Skin of body (tissue), 2 donors: Measurements from ENCODE around the gene SMG1. TPM values are rescaled to one million over a fixed set of nuclear protein-coding genes. Genes with fewer than 3 reads are reported as not detected.
"Not testable (repeated sequence)": the region's sequence is repeated elsewhere in the genome, so short reads cannot be mapped to it uniquely, and the experiment has no call there.

Experiments used
- DNase-seq: peaks from one replicate; lab custom pipeline; 2025; lab: John Stamatoyannopoulos, UW
- total RNA-seq: library from RNA; depleted of rRNA; stranded (reverse); fragments of >200 nt; gene quantifications from one replicate; pipeline ENCODE4 v1.2.3, GENCODE V29; 2014

SMG1 gene
- total RNA-seq, 1 donor from 2014 or later = 113 TPM

DNA sequence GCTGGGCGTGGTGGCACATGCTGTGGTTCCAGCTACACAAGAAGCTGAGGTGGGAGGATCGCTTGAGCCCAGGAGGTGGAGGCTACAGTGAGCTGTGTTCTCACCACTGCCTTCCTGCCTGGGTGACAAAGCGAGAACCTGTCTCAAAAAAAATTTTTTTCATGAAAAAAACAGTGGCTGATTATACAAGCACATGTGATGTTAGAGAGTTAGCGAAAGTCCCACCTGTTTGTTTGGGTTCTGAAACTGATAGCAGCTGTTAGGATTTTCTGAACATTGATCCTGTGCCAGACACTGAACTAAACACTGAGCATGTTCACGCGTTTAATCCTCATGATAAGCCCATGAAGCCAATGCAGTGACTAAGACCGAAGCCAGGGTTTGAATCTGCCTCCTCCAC lies 159.0 kb downstream of the SMG1 start:
- DNase-seq = not testable (repeated sequence)

DNA sequence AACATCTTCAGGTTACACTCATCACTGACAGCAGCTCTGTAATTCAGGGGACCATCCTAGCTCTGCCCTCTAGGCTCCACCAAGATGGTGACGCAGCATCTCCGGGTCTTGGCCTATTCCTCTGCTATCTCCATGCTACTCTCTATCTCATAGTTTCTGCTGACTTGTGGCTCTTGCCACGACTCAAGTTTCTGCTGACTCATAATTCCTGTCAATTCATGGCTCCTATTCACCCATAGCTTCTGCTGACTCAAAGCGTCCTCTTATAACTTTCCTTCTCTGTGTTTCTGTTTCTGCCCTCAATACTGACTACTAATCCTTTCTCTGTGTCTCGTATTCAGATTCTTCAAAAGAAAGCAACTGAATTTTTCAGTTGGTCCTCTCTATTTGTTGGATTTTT lies 163.5 kb downstream of the SMG1 start:
- DNase-seq = not testable (repeated sequence)

DNA sequence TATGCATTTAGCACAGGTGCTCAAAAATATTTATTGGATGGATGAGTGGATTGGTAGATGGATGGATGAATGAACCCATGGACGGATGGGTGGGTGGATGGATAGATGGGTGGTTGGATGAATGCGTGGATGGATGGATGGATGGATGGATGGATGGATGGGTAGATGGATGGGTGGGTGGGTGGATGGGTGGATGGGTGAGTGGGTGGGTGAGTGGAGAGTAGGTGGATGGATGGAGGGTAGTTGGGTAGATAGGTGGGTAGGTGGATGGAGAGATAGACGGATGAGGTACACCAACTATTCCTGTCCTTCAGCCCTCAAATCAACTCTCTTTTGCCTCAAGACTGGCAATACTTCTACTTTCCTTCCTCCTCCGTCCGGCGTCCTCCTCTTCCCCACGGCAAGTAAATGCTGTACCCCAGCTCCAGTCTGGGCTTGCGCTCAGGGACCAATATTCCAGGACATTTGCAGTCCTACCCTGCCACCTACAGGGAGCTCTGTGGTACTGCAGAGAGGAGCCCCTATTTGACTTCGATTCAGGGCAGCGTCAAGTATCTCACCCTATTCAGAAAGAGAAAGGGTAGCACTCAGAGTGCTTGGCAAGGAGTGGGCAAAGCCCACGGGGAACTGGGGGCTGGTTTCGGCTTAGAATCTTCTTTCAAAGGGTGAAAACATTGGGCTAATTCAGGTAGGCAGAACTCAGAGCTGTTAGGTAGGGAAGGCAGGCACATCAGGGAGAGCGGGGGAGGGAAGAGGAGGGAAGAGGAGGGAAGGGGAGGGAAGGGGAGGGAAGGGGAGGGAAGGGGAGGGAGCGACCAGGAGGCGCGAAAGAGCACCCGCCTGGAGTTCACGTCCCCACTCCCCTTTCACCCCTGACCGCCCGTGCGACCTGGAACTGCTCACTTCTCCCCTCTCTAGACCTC lies 166.3 kb downstream of the SMG1 start:
- DNase-seq = not testable (repeated sequence)

DNA sequence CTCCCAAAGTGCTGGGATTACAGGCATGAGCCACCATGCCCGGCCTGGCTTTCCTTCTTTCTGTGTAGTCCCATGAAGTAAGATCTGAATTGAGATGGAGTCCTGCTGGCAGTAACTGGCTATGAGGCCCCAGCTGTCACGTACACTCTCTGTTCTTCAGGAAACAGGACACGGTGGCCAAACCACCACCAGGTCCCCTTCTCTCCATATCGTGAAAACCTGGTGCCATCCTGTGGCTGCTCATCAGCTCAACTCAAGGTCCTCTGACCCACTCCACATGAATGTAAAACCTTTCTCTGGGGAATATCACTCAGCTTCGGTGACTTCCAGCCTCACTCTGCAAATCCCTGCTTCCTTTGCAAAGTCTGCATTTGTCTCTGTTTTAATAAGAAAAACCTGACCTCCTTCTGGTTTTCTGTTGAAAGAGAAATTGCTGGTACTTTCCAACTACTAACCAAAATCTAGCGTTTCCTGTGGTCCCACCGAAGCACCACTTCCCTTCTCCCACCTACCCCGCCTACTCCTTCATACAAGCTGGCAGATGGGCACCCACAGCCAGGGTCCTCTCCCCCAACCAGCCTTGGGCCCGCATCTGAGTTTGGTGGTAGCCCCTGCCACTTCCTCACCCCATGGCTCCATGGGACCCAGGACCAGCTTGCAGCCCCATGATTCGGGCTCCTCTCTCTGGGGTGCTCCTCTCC lies 168.1 kb downstream of the SMG1 start:
- DNase-seq = not testable (repeated sequence)

DNA sequence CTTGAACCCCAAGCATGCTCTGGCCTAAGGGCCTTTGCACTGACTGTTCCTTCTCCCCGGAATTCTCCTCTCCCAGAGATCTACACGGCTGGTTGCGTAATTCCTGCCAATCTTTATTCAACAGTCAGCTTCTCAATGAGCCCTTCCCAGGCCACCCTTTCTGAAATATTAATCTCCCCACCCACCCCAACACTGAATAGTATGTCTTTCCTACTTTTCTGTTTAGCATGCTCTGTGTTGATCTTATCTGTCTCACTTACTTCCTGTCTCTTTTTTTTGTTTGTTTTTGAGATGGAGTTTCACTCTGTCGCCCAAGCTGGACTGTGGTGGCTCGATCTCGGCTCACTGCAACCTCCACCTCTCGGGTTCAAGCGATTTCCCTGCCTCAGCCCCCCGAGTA lies 169.6 kb downstream of the SMG1 start:
- not testable (repeated sequence) for DNase-seq

Other genes starting within 250 kb of the SMG1 start
- 1,655 TPM for gene RPS15A, start 136.1 kb downstream of the SMG1 start, total RNA-seq
- 137 TPM for gene ARL6IP1, start 124.9 kb downstream of the SMG1 start, total RNA-seq
- 1.2 TPM for gene TMC7, start 57.5 kb upstream of the SMG1 start, total RNA-seq
- gene COQ7, start 141.2 kb upstream of the SMG1 start, total RNA-seq = 16.9 TPM
- gene ITPRIPL2, start 187.6 kb upstream of the SMG1 start, total RNA-seq = 28.8 TPM
- 3.1 TPM for gene SYT17, start 241.8 kb upstream of the SMG1 start, total RNA-seq